Measurements from ENCODE around the gene IMPA2. TPM values are rescaled to one million over a fixed set of nuclear protein-coding genes. Genes with fewer than 3 reads are reported as not detected.

The IMPA2 gene
- total RNA-seq, 2 experiments from 2014 or later = 1.7 to 2.5 TPM

DNA sequence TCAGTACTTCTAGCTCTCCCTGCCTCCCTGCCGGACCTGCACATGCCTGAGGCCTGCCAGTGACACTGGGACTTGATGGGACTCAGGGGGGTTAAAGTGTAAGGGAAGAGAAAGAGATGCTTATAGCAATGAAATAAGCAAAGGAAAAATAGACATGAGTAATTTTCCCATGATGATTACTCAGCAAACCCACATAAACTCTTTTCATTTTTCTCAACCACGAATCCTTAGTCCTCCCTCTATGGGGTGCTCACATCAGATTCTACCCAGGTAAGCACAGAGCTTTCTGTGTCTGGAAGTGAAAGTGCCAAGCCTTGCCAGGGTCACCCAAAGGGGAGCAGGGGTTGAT is 67.5 kb downstream of the IMPA2 start:
- no peak for ATAC-seq (ENCODE audit: poor library complexity)
- Histone ChIP-seq H3K36me3 (ENCODE audit: insufficient read depth, low read length) (no peaks in the 10 kb centered on the region), H3K27me3 (ENCODE audit: control insufficient read depth in 1 of 2, insufficient read depth in 2 of 2, low read length in 2 of 2) (no peaks in the 10 kb centered on the region), H3K27ac (ENCODE audit: low read depth in 1 of 2, low read length in 2 of 2) (no peak overlapping the region), H3K4me1 (ENCODE audit: insufficient read depth, low read length) (no peaks in the 10 kb centered on the region), H3K9me3 (ENCODE audit: control insufficient read depth in 1 of 2, insufficient read depth in 1 of 2, low read length in 2 of 2) (no peaks in the 10 kb centered on the region), H3K4me3 (ENCODE audit: low read length) (no peak overlapping the region)
- DNase-seq = no peak
- H3K27me3 Mint-ChIP-seq = peaks cover 16% of the 10 kb centered on the region
- H3K36me3 Mint-ChIP-seq (ENCODE audit: low read depth) = no peaks in the 10 kb centered on the region
- H3K27ac Mint-ChIP-seq = no peak overlapping the region
- TF ChIP-seq, protein P1, sequence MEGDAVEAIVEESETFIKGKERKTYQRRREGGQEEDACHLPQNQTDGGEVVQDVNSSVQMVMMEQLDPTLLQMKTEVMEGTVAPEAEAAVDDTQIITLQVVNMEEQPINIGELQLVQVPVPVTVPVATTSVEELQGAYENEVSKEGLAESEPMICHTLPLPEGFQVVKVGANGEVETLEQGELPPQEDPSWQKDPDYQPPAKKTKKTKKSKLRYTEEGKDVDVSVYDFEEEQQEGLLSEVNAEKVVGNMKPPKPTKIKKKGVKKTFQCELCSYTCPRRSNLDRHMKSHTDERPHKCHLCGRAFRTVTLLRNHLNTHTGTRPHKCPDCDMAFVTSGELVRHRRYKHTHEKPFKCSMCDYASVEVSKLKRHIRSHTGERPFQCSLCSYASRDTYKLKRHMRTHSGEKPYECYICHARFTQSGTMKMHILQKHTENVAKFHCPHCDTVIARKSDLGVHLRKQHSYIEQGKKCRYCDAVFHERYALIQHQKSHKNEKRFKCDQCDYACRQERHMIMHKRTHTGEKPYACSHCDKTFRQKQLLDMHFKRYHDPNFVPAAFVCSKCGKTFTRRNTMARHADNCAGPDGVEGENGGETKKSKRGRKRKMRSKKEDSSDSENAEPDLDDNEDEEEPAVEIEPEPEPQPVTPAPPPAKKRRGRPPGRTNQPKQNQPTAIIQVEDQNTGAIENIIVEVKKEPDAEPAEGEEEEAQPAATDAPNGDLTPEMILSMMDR (IDR thresholded peaks at IDR 0.05) = no peak
- POLR2A ChIA-PET = no interaction called here
- CTCF ChIA-PET = no interaction called here
- H3K9me3 Mint-ChIP-seq = no peaks in the 10 kb centered on the region
- no peak overlapping the region for H3K4me3 Mint-ChIP-seq
- H3K4me1 Mint-ChIP-seq (ENCODE audit: low read depth) = no peaks in the 10 kb centered on the region
- intact Hi-C loops (cut with DNase I, micrococcal nuclease) = no loop called here

GRCh38 chr18:12049978-12050811 is 68.9 kb downstream of the IMPA2 start:
- Histone ChIP-seq H3K9me3 (ENCODE audit: control insufficient read depth in 1 of 2, insufficient read depth in 1 of 2, low read length in 2 of 2) (no peaks in the 10 kb centered on the region), H3K36me3 (ENCODE audit: insufficient read depth, low read length) (no peaks in the 10 kb centered on the region), H3K4me1 (ENCODE audit: insufficient read depth, low read length) (no peaks in the 10 kb centered on the region), H3K27ac (ENCODE audit: low read depth in 1 of 2, low read length in 2 of 2) (no peak overlapping the region), H3K4me3 (ENCODE audit: low read length) (no peak overlapping the region), H3K27me3 (ENCODE audit: control insufficient read depth in 1 of 2, insufficient read depth in 2 of 2, low read length in 2 of 2) (no peaks in the 10 kb centered on the region)
- H3K4me3 Mint-ChIP-seq = no peak overlapping the region
- CTCF ChIA-PET = interaction anchor here (0.5 kb wide), 1 partner anchor 630 kb away, joined by 3 read pairs; no protein-coding TSS in a partner anchor
- DNase-seq = peak in 2 of 14 experiments; percentile 5 to 15
- H3K27ac Mint-ChIP-seq = no peak overlapping the region
- no peaks in the 10 kb centered on the region for H3K36me3 Mint-ChIP-seq (ENCODE audit: low read depth)
- H3K27me3 Mint-ChIP-seq = peaks cover 5% of the 10 kb centered on the region
- no peaks in the 10 kb centered on the region for H3K9me3 Mint-ChIP-seq
- intact Hi-C loops (cut with DNase I, micrococcal nuclease) = no loop called here
- no peak for ATAC-seq (ENCODE audit: poor library complexity)
- TF ChIP-seq, protein P1 (IDR thresholded peaks at IDR 0.05) = no peak
- no peaks in the 10 kb centered on the region for H3K4me1 Mint-ChIP-seq (ENCODE audit: low read depth)
- POLR2A ChIA-PET = no interaction called here

DNA sequence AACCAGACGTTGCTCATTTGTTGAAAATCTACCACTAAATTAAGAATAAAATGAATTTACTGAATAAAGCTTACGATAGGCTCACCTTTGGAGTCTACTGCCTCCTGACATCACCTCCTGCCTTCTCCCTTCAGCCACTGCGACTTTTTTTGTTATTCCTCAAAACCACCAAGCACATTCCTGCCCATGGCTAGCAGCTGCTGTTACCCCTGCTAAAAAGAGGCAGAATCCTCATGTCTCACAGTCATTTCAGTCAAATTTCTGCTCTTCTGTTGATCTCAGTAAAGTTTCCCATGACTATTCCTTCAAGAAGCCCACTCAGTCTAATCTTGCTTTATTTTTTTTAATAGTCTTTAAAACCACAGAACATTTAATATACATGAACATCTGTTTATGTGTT is 71.6 kb downstream of the IMPA2 start:
- Histone ChIP-seq H3K27me3 (ENCODE audit: control insufficient read depth in 1 of 2, insufficient read depth in 2 of 2, low read length in 2 of 2) (no peaks in the 10 kb centered on the region), H3K4me3 (ENCODE audit: low read length) (no peak overlapping the region), H3K36me3 (ENCODE audit: insufficient read depth, low read length) (no peaks in the 10 kb centered on the region), H3K4me1 (ENCODE audit: insufficient read depth, low read length) (no peaks in the 10 kb centered on the region), H3K27ac (ENCODE audit: low read depth in 1 of 2, low read length in 2 of 2) (no peak overlapping the region), H3K9me3 (ENCODE audit: control insufficient read depth in 1 of 2, insufficient read depth in 1 of 2, low read length in 2 of 2) (no peaks in the 10 kb centered on the region)
- DNase-seq (no peak), ATAC-seq (ENCODE audit: poor library complexity) (no peak)
- intact Hi-C loops (cut with DNase I, micrococcal nuclease) = no loop called here
- ChIA-PET CTCF (no interaction called here), POLR2A (no interaction called here)
- TF ChIP-seq, protein P1 (IDR thresholded peaks at IDR 0.05) = no peak
- Mint-ChIP-seq H3K9me3 (no peaks in the 10 kb centered on the region), H3K27me3 (peaks cover 5% of the 10 kb centered on the region), H3K4me3 (no peak overlapping the region), H3K4me1 (ENCODE audit: low read depth) (no peaks in the 10 kb centered on the region), H3K27ac (no peak overlapping the region), H3K36me3 (ENCODE audit: low read depth) (no peaks in the 10 kb centered on the region)
